LNCAP (cell line): ENCODE results near the gene DCTN4.

Experiments used
- TF ChIP-seq, protein P1 (sequence below): fragments of 450-650 bp; IDR thresholded peaks from 2 replicates; pipeline ENCODE4 v1.5.1; 2017; ENCODE audit warnings: mild to moderate bottlenecking

The DCTN4 gene

DNA sequence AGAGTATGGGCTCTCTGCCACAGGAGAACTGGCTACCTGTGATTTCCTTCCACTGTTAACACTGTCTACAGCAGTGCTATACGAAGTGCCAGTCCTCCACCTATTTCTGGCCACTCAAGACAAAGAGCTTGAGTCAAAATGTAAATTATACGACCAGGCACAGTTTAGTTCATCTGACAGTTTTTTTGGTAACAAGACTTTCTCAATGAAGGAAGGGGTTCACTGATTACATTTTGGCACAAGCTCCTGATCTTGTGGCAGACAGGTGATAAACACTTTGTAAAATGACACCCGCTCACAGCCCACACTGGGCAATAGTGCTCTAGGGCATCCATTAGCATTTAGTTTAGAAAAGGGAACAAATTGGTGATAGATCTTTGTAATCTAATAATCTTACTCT lies 66.5 kb downstream of the DCTN4 start:
- TF ChIP-seq, protein P1, sequence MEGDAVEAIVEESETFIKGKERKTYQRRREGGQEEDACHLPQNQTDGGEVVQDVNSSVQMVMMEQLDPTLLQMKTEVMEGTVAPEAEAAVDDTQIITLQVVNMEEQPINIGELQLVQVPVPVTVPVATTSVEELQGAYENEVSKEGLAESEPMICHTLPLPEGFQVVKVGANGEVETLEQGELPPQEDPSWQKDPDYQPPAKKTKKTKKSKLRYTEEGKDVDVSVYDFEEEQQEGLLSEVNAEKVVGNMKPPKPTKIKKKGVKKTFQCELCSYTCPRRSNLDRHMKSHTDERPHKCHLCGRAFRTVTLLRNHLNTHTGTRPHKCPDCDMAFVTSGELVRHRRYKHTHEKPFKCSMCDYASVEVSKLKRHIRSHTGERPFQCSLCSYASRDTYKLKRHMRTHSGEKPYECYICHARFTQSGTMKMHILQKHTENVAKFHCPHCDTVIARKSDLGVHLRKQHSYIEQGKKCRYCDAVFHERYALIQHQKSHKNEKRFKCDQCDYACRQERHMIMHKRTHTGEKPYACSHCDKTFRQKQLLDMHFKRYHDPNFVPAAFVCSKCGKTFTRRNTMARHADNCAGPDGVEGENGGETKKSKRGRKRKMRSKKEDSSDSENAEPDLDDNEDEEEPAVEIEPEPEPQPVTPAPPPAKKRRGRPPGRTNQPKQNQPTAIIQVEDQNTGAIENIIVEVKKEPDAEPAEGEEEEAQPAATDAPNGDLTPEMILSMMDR: no peak

DNA sequence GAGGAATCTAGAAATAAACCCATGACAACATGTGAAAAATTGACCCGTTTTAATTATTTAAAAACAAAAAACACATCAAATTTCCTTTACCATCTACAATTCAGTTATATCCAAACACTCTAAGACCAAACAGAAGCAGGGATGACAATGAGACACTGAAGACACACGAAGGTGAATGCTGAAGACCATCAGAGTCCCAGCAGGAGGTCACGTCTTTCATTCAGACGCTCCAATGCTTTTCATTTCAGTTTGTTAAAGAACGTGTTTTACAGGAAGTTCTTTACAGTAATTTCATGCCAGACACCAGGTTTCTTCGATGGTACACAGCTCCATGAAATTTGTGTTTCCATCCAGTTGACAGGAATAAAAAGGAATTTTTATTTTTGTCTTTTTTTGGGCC lies 68.1 kb downstream of the DCTN4 start:
- TF ChIP-seq, protein P1: no peak

DNA sequence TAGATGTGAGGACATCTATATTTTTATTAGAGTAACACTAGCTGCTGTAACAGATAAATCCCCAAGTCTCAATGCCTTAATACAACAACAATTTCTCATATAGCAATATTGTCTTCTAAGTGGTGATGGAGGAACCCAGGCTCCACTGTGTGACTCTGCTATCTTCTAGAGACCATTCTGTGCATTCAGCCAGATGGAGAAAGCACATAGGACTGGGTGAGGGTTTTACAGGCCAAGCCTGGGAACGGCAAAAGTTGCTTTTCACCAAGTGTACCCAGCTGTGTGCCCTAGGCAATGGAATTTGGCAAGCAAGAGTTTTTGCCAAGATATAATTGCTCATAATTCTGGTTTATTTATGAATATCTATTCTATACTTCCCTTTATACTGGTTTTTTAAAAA lies 69.7 kb downstream of the DCTN4 start:
- TF ChIP-seq, protein P1: no peak

DNA sequence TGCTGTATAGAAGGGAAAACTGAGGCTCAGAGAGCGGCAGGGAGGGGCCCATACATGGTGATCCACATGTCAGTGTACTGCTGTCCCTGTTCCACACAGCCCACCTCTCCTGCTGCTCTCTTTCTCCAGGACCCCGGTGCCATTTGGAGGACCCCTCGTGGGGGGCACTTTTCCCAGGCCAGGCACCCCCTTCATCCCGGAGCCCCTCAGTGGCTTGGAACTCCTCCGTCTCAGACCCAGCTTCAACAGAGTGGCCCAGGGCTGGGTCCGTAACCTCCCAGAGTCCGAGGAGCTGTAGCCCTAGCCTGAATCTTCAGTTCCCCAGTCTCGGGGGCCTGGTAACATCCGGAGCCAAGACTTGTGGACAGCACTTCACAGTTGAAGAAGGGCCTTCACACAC lies 82.2 kb downstream of the DCTN4 start:
- TF ChIP-seq, protein P1: no peak

- TF ChIP-seq, protein P1: no peak
These were observed 83.7 kb downstream of the DCTN4 start for GRCh38 chr5:150675069-150675468.

- TF ChIP-seq, protein P1: no peak
These were observed 84.4 kb downstream of the DCTN4 start for GRCh38 chr5:150674341-150674821.

GRCh38 chr5:150672884-150673275 lies 85.9 kb downstream of the DCTN4 start:
- TF ChIP-seq, protein P1: no peak

GRCh38 chr5:150672237-150672883 lies 86.5 kb downstream of the DCTN4 start:
- TF ChIP-seq, protein P1: no peak
